Measurements from ENCODE around the gene DLG1.
A peak's percentile ranks its signal among the peaks of the same experiment; 100 is the strongest.

The DLG1 gene

GRCh38 chr3:197317250-197317963 lies 19.0 kb upstream of the DLG1 start:
- no peak for DNase-seq (ENCODE audit: low read depth in 2 of 3, low spot score in 2 of 3)

DNA sequence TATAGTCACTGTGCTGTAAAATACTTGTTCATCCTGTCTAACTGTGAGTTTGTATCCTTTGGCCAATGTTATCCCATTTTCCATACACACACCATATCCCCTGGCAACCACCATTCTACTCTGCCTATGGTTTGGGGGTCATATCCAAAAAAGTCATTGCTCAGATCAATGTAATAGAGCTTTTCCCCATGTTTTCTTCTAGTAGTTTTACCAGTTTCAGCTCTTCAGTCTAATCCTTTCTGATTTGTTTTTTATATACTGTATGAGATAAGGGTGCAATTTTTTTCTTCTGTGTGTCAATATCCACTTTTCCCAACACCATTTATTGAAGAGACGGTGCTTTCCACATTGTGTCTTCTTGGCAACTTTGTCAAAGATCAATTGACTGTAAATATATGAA lies 14.0 kb upstream of the DLG1 start:
- DNase-seq (ENCODE audit: low read depth in 2 of 3, low spot score in 2 of 3), result no peak

GRCh38 chr3:197311591-197311990 lies 13.2 kb upstream of the DLG1 start:
- no peak for DNase-seq (ENCODE audit: low read depth in 2 of 3, low spot score in 2 of 3)

DNA sequence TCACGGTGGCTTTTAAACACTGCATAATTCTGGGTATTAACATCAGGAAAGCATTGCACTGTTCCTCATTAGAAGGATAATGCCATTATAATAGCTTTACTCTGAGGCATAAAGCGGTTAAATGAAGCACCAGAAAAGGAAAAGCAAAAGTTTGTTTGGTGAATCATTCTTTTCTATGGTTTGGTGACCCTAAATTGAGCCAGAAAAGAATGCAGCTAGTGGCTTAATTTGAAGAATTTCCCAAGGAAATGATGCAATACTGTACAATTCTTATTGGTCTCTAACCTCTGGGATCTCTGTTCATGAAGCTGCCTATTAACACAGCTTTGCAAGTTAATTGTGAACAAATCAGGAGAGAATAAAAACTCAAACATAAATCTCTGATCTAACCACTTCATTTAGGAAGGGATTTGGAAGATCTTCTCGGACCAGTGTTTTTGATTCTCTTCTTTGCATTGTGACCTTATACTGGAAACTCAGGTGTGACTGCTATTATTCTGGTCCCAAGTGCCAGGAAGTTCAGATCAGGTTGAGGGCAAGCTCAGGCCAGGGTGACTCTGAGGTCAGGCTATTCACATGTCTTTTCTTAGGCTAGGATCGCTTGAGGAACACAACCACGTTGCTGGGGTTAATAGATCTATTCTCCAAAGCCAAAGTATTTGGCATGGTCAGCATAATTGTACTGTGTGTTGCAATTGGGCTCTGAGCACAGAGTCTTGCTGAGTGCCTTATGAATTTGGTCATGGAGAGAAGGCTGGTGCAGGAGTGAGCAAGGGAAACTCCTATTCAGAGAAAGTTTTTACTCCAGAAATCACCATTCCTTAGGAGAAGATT lies 11.3 kb upstream of the DLG1 start:
- DNase-seq (ENCODE audit: low read depth in 2 of 3, low spot score in 2 of 3), result no peak

- DNase-seq (ENCODE audit: low read depth in 2 of 3, low spot score in 2 of 3), result no peak
Measured at GRCh38 chr3:197308591-197308990, 10.2 kb upstream of the DLG1 start.

GRCh38 chr3:197306374-197307086 lies 8.1 kb upstream of the DLG1 start:
- no peak for DNase-seq (ENCODE audit: low read depth in 2 of 3, low spot score in 2 of 3)

DNA sequence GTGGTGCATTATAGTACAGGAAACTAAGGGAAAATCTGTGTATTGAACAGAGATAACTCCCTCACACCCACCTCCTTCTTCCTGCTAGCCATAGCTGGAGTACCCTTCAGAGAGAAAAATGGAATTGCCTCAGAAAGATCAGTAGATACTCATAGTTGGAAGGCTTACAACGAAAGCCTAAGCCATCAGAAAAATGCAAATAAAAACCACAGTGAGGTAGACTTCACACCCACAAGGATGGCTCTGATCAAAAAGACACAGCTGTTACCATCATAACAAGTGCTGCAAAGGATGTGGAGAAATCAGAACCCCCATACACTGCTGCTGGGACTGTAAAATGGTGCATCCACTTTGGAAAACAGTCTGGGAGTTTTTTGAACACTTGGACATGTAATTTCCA lies 7.4 kb upstream of the DLG1 start:
- DNase-seq (ENCODE audit: low read depth in 2 of 3, low spot score in 2 of 3), result no peak

DNA sequence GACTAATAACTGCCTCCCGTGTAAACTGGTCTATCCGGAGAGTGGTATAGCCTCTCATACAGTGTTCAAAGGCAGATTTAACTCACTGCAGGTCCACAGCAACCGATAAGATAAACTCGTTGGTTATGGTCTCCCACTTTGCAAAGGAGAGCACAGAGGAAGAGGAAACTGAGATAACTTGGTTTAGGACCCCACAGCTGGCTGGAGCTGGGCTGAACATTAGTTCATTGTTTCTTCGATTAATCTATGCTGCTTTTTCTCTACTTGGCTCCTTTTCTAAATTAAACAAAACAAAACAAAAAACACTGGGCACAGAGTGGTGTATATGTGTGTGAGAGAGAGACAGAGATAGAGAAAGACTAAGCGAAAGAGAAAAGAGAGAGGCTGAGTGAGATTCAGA lies 5.0 kb upstream of the DLG1 start:
- DNase-seq (ENCODE audit: low read depth in 2 of 3, low spot score in 2 of 3), result no peak

GRCh38 chr3:197302696-197303341 lies 4.4 kb upstream of the DLG1 start:
- DNase-seq (ENCODE audit: low read depth in 2 of 3, low spot score in 2 of 3), result no peak

- DNase-seq (ENCODE audit: low read depth in 2 of 3, low spot score in 2 of 3), result no peak
Measured at GRCh38 chr3:197302033-197302432, 3.6 kb upstream of the DLG1 start.

DNA sequence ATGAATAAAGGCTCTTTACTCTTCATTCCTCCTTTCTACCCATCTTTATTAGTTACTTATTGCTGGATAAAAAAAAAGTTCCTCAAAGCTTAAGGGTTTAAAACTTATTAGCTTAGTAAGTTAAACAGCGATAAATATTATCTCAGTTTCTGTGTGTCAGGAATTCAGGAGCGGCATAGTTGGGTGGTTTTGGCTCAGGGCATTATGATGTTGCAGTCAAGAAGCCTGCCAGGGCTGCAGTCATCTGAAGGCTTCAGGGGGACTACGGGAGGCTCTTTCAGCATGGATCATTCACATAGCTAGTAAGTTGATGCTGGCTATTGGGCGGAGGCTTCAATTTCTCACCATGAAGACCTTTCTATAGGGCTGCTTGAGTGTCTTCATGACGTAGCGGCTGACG lies 1.9 kb upstream of the DLG1 start:
- no peak for DNase-seq (ENCODE audit: low read depth in 2 of 3, low spot score in 2 of 3)

DNA sequence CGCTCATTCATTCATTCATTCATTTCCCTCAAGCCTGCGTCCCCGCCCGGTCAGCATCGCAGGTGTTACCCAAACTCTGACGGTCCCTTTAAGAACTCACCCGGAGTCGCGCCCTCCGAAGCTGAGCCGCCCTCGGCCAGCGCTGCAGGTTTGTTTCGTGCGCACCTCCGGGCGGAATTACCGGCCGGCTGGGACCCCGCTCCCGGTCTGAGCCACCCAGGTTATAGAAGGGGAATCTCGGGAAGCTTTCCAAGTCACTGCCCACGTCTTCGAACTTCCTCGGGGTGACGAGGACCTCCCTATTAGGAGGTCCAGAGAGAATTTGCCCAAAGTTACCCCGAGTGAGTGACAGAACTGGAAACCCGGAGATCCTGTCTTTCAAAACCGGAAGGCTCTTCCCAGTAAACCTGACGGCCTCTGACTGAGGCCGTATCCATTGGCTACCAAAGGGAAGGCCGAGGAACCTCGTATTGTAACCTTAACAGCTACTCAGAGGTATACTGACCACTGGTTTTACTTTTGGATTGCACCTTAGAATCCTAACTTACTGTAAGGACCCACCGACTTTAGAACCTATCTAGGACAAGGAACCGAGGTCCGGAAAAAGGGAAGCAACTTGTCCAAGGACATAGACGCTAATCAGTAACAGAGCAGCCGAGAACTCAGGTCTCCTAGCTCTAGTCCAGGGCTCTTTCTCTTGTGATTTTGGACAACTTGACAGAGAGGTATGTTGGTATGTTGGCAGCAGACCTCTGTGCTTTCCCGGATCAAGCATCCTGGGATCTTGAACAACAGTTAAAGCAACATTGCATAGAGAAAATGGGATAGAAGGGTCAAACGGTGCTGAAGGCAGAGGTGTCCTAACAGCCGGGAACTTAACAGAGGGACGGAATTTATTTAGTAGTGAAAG lies 788 bp upstream of the DLG1 start:
- DNase-seq (ENCODE audit: low read depth in 2 of 3, low spot score in 2 of 3), result peak in 1 of 3 experiments; percentile 7

GRCh38 chr3:197297476-197298340 lies 704 bp downstream of the DLG1 start:
- DNase-seq (ENCODE audit: low read depth in 2 of 3, low spot score in 2 of 3), result peak; percentile 68 to 82 (median 71)

- DNase-seq (ENCODE audit: low read depth in 2 of 3, low spot score in 2 of 3), result no peak
Measured at GRCh38 chr3:197297002-197297401, 1.4 kb downstream of the DLG1 start.

- DNase-seq (ENCODE audit: low read depth in 2 of 3, low spot score in 2 of 3), result no peak
Measured at GRCh38 chr3:197296545-197296944, 1.9 kb downstream of the DLG1 start.

DNA sequence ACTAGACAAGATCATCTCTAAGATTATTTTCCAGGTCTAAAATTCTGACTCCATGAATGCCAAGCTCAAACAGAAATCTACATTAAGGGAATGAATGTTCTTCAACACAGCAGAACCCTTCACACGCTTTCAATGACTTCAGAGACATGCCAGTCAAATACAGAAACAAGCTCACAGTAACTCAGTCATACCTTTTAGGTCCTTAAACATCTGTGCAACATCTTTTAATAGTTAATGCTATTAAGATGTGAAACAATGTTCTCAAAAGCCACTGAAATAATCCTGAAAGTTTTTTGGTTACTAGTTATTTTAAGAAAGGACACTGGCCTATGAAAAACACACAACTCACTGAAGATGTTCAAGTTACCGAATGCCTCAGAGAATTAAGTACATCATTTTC lies 2.5 kb downstream of the DLG1 start:
- no peak for DNase-seq (ENCODE audit: low read depth in 2 of 3, low spot score in 2 of 3)

- DNase-seq (ENCODE audit: low read depth in 2 of 3, low spot score in 2 of 3), result no peak
Measured at GRCh38 chr3:197293605-197294237, 4.7 kb downstream of the DLG1 start.

DNA sequence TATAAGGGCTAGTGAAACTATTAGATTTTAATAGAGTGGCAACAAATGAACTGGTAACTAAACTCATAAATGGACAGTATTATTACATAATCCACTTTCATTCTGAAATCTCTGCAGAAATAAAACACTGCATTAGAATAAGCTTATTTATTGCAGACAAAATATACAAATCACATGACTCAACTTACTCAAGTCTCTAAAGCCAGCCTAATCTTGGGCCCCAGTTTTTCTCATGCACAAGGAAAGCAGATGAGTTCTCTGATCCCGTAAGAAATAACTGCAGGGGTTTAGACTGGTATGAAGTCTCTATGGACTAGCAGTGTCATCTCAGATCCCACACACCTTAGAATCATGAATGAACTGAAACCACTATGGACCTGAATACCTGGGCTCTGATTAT lies 5.8 kb downstream of the DLG1 start:
- no peak for DNase-seq (ENCODE audit: low read depth in 2 of 3, low spot score in 2 of 3)

DNA sequence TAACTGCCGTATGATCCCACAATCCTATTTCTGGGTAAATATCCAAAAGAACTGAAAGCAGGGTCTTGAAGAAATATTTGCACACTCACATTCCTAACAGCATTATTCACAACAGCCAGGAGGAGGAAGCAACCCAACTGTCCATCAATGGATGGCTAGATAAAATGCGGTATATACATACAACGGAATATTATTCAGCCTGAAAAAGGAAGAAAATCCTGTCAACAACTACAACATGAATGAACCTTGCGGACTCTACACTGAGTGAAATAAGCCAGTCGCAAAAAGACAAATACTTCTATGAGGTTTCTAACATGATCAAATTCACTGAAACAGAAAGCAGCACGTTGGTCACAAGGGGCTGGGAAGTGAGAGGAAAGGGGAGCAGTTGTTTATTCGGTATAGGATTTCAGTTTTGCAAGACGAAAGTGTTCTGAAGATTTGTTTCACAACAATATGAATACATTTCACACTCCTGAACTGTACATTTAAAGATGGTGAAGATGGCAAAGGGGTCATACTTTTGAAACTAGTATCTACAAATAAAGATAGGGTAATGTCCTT lies 6.2 kb downstream of the DLG1 start:
- no peak for DNase-seq (ENCODE audit: low read depth in 2 of 3, low spot score in 2 of 3)
